ENCODE results near the gene DMRT3.
A peak's percentile ranks its signal among the peaks of the same experiment; 100 is the strongest.

DMRT3 gene

GRCh38 chr9:1001838-1002237, 25.4 kb downstream of the DMRT3 start:
- Histone ChIP-seq H2BK120ac (ENCODE audit: low read depth, low read length) (no peak overlapping the region), H3K4me1 (ENCODE audit: control insufficient read depth, insufficient read depth, low read depth, low read length) (no peaks in the 10 kb centered on the region), H2BK15ac (ENCODE audit: low read depth, poor library complexity, severe bottlenecking) (no peak overlapping the region), H3K4me2 (ENCODE audit: low read length, poor library complexity, severe bottlenecking) (no peak overlapping the region), H2AK5ac (ENCODE audit: low read length, severe bottlenecking) (no peak overlapping the region), H3K4ac (ENCODE audit: low read depth in 1 of 2, low read length in 2 of 2) (no peak overlapping the region), H3K36me3 (ENCODE audit: control insufficient read depth in 1 of 2, insufficient read depth in 2 of 2, low read depth in 1 of 2, low read length in 2 of 2) (no peaks in the 10 kb centered on the region), H4K91ac (ENCODE audit: low read length) (no peak overlapping the region), H3K27me3 (ENCODE audit: control insufficient read depth in 1 of 2, insufficient read depth in 1 of 2, low read length in 2 of 2) (no peaks in the 10 kb centered on the region), H3K9me3 (ENCODE audit: control insufficient read depth, low read length) (no peaks in the 10 kb centered on the region), H3K23ac (ENCODE audit: low read length in 2 of 2) (no peak overlapping the region), H2BK12ac (ENCODE audit: low read length in 2 of 2) (no peak overlapping the region), H4K8ac (ENCODE audit: low read length) (no peak overlapping the region), H3K27ac (ENCODE audit: low read length, poor library complexity, severe bottlenecking) (no peak overlapping the region), H3K9ac (ENCODE audit: low read length) (no peak overlapping the region), H3K14ac (ENCODE audit: low read length in 2 of 2) (no peak overlapping the region), H2BK5ac (ENCODE audit: low read depth, low read length, poor library complexity, severe bottlenecking) (no peak overlapping the region), H3K79me1 (replicated peaks; ENCODE audit: low read length, poor library complexity, severe bottlenecking) (no peaks in the 10 kb centered on the region), H3K4me3 (ENCODE audit: insufficient read depth in 1 of 2, low read depth in 1 of 2, low read length in 2 of 2) (no peak overlapping the region), H2AFZ (ENCODE audit: low read depth, low read length) (no peak overlapping the region), H3K18ac (ENCODE audit: low read depth in 1 of 2, low read length in 2 of 2) (no peak overlapping the region)
- DNase-seq: no peak
- 82% methylated on average over 4 of the region's 4 CpGs for whole genome bisulfite sequencing

- Histone ChIP-seq H3K27ac (ENCODE audit: low read length, poor library complexity, severe bottlenecking) (no peak overlapping the region), H3K9me3 (ENCODE audit: control insufficient read depth, low read length) (no peaks in the 10 kb centered on the region), H3K18ac (ENCODE audit: low read depth in 1 of 2, low read length in 2 of 2) (no peak overlapping the region), H2BK120ac (ENCODE audit: low read depth, low read length) (no peak overlapping the region), H3K27me3 (ENCODE audit: control insufficient read depth in 1 of 2, insufficient read depth in 1 of 2, low read length in 2 of 2) (no peaks in the 10 kb centered on the region), H2BK5ac (ENCODE audit: low read depth, low read length, poor library complexity, severe bottlenecking) (no peak overlapping the region), H3K4me1 (ENCODE audit: control insufficient read depth, insufficient read depth, low read depth, low read length) (no peaks in the 10 kb centered on the region), H4K8ac (ENCODE audit: low read length) (no peak overlapping the region), H2BK15ac (ENCODE audit: low read depth, poor library complexity, severe bottlenecking) (no peak overlapping the region), H3K23ac (ENCODE audit: low read length in 2 of 2) (no peak overlapping the region), H4K91ac (ENCODE audit: low read length) (no peak overlapping the region), H3K36me3 (ENCODE audit: control insufficient read depth in 1 of 2, insufficient read depth in 2 of 2, low read depth in 1 of 2, low read length in 2 of 2) (no peaks in the 10 kb centered on the region), H3K9ac (ENCODE audit: low read length) (no peak overlapping the region), H3K79me1 (replicated peaks; ENCODE audit: low read length, poor library complexity, severe bottlenecking) (no peaks in the 10 kb centered on the region), H3K4me2 (ENCODE audit: low read length, poor library complexity, severe bottlenecking) (no peak overlapping the region), H2AFZ (ENCODE audit: low read depth, low read length) (no peak overlapping the region), H3K4me3 (ENCODE audit: insufficient read depth in 1 of 2, low read depth in 1 of 2, low read length in 2 of 2) (no peak overlapping the region), H2BK12ac (ENCODE audit: low read length in 2 of 2) (no peak overlapping the region), H3K14ac (ENCODE audit: low read length in 2 of 2) (no peak overlapping the region), H3K4ac (ENCODE audit: low read depth in 1 of 2, low read length in 2 of 2) (no peak overlapping the region), H2AK5ac (ENCODE audit: low read length, severe bottlenecking) (no peak overlapping the region)
- no peak for DNase-seq
- no CpG with 5 or more reads among the region's 2 CpGs for WGBS
Measured at GRCh38 chr9:1002678-1003077, 26.2 kb downstream of the DMRT3 start.

- no peak overlapping the region for H4K8ac ChIP-seq (ENCODE audit: low read length)
- H3K9ac ChIP-seq (ENCODE audit: low read length): no peak overlapping the region
- H2BK12ac ChIP-seq (ENCODE audit: low read length in 2 of 2): no peak overlapping the region
- H2BK5ac ChIP-seq (ENCODE audit: low read depth, low read length, poor library complexity, severe bottlenecking): no peak overlapping the region
- no peak overlapping the region for H3K4ac ChIP-seq (ENCODE audit: low read depth in 1 of 2, low read length in 2 of 2)
- no peak overlapping the region for H3K23ac ChIP-seq (ENCODE audit: low read length in 2 of 2)
- no peak overlapping the region for H2BK120ac ChIP-seq (ENCODE audit: low read depth, low read length)
- H2BK15ac ChIP-seq (ENCODE audit: low read depth, poor library complexity, severe bottlenecking): no peak overlapping the region
- H3K14ac ChIP-seq (ENCODE audit: low read length in 2 of 2): no peak overlapping the region
- no peak overlapping the region for H2AK5ac ChIP-seq (ENCODE audit: low read length, severe bottlenecking)
- no peaks in the 10 kb centered on the region for H3K9me3 ChIP-seq (ENCODE audit: control insufficient read depth, low read length)
- H3K27me3 ChIP-seq (ENCODE audit: control insufficient read depth in 1 of 2, insufficient read depth in 1 of 2, low read length in 2 of 2): peaks cover 0 to 5% of the 10 kb centered on the region in 2 experiments
- WGBS: 46% methylated on average over 6 of the region's 10 CpGs
- H3K36me3 ChIP-seq (ENCODE audit: control insufficient read depth in 1 of 2, insufficient read depth in 2 of 2, low read depth in 1 of 2, low read length in 2 of 2): no peaks in the 10 kb centered on the region
- H4K91ac ChIP-seq (ENCODE audit: low read length): no peak overlapping the region
- H3K4me2 ChIP-seq (ENCODE audit: low read length, poor library complexity, severe bottlenecking): no peak overlapping the region
- no peak overlapping the region for H2AFZ ChIP-seq (ENCODE audit: low read depth, low read length)
- no peak overlapping the region for H3K27ac ChIP-seq (ENCODE audit: low read length, poor library complexity, severe bottlenecking)
- H3K18ac ChIP-seq (ENCODE audit: low read depth in 1 of 2, low read length in 2 of 2): no peak overlapping the region
- H3K4me3 ChIP-seq (ENCODE audit: insufficient read depth in 1 of 2, low read depth in 1 of 2, low read length in 2 of 2): no peak overlapping the region
- peak; percentile 16 for DNase-seq
- H3K4me1 ChIP-seq (ENCODE audit: control insufficient read depth, insufficient read depth, low read depth, low read length): no peaks in the 10 kb centered on the region
- no peaks in the 10 kb centered on the region for H3K79me1 ChIP-seq (replicated peaks; ENCODE audit: low read length, poor library complexity, severe bottlenecking)
Measured at GRCh38 chr9:1005043-1005667, 28.7 kb downstream of the DMRT3 start.

- peaks cover 0 to 9% of the 10 kb centered on the region in 2 experiments for H3K27me3 ChIP-seq (ENCODE audit: control insufficient read depth in 1 of 2, insufficient read depth in 1 of 2, low read length in 2 of 2)
- no peak for DNase-seq
- no peak overlapping the region for H3K4ac ChIP-seq (ENCODE audit: low read depth in 1 of 2, low read length in 2 of 2)
- H3K9ac ChIP-seq (ENCODE audit: low read length): no peak overlapping the region
- H3K4me3 ChIP-seq (ENCODE audit: insufficient read depth in 1 of 2, low read depth in 1 of 2, low read length in 2 of 2): no peak overlapping the region
- no peak overlapping the region for H2BK15ac ChIP-seq (ENCODE audit: low read depth, poor library complexity, severe bottlenecking)
- no peak overlapping the region for H3K27ac ChIP-seq (ENCODE audit: low read length, poor library complexity, severe bottlenecking)
- WGBS: 77% methylated on average over 2 of the region's 3 CpGs
- no peak overlapping the region for H3K14ac ChIP-seq (ENCODE audit: low read length in 2 of 2)
- no peak overlapping the region for H2BK12ac ChIP-seq (ENCODE audit: low read length in 2 of 2)
- no peak overlapping the region for H3K18ac ChIP-seq (ENCODE audit: low read depth in 1 of 2, low read length in 2 of 2)
- no peak overlapping the region for H3K23ac ChIP-seq (ENCODE audit: low read length in 2 of 2)
- H3K4me1 ChIP-seq (ENCODE audit: control insufficient read depth, insufficient read depth, low read depth, low read length): no peaks in the 10 kb centered on the region
- no peak overlapping the region for H2AK5ac ChIP-seq (ENCODE audit: low read length, severe bottlenecking)
- H4K91ac ChIP-seq (ENCODE audit: low read length): no peak overlapping the region
- H3K79me1 ChIP-seq (replicated peaks; ENCODE audit: low read length, poor library complexity, severe bottlenecking): no peaks in the 10 kb centered on the region
- no peaks in the 10 kb centered on the region for H3K9me3 ChIP-seq (ENCODE audit: control insufficient read depth, low read length)
- H3K4me2 ChIP-seq (ENCODE audit: low read length, poor library complexity, severe bottlenecking): no peak overlapping the region
- no peak overlapping the region for H4K8ac ChIP-seq (ENCODE audit: low read length)
- H2AFZ ChIP-seq (ENCODE audit: low read depth, low read length): no peak overlapping the region
- no peak overlapping the region for H2BK120ac ChIP-seq (ENCODE audit: low read depth, low read length)
- no peaks in the 10 kb centered on the region for H3K36me3 ChIP-seq (ENCODE audit: control insufficient read depth in 1 of 2, insufficient read depth in 2 of 2, low read depth in 1 of 2, low read length in 2 of 2)
- no peak overlapping the region for H2BK5ac ChIP-seq (ENCODE audit: low read depth, low read length, poor library complexity, severe bottlenecking)
Measured at GRCh38 chr9:1007312-1007711, 30.9 kb downstream of the DMRT3 start.

All from mesenchymal stem cell (in vitro differentiated cells and primary cell).